Measurements from ENCODE around the gene ZNF512.

DNA sequence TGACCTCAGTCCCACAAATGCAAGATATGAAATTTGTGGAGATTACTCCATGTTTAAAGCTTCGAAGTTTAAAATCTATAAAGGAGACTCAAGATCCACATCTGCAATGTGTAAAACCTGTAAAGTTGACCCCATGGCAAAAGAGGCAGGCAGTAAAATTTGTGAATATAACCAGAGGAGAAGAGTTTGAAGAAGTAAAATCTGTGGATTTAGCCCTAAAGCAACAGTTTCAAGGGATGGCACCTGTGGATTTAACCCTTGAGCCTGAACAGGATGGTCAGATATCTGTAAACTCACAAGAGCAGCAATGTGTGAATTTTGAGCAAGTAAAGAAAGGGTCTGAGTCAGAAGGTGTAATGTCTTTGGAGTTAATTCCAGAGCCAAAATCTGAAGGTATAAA is 11.2 kb upstream of the ZNF512 start:
- TF ChIP-seq, protein P1, sequence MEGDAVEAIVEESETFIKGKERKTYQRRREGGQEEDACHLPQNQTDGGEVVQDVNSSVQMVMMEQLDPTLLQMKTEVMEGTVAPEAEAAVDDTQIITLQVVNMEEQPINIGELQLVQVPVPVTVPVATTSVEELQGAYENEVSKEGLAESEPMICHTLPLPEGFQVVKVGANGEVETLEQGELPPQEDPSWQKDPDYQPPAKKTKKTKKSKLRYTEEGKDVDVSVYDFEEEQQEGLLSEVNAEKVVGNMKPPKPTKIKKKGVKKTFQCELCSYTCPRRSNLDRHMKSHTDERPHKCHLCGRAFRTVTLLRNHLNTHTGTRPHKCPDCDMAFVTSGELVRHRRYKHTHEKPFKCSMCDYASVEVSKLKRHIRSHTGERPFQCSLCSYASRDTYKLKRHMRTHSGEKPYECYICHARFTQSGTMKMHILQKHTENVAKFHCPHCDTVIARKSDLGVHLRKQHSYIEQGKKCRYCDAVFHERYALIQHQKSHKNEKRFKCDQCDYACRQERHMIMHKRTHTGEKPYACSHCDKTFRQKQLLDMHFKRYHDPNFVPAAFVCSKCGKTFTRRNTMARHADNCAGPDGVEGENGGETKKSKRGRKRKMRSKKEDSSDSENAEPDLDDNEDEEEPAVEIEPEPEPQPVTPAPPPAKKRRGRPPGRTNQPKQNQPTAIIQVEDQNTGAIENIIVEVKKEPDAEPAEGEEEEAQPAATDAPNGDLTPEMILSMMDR (conservative IDR thresholded peaks at IDR 0.05 in 1 of 2, IDR thresholded peaks at IDR 0.05 in 1 of 2; ENCODE audit: extremely low read depth in 1 of 2, insufficient read depth in 1 of 2, low read depth in 1 of 2, low read length in 2 of 2): no peak
- TF ChIP-seq EZH2 (IDR thresholded peaks at IDR 0.05; ENCODE audit: borderline replicate concordance, low read length): no peak

Measured in mammary epithelial cell (primary cell).